ENCODE measurements around the gene MRM1.
A peak's percentile ranks its signal among the peaks of the same experiment; 100 is the strongest.

Gene MRM1

GRCh38 chr17:36578671-36579070, 22.7 kb upstream of the MRM1 start:
- TF ChIP-seq, protein P1, sequence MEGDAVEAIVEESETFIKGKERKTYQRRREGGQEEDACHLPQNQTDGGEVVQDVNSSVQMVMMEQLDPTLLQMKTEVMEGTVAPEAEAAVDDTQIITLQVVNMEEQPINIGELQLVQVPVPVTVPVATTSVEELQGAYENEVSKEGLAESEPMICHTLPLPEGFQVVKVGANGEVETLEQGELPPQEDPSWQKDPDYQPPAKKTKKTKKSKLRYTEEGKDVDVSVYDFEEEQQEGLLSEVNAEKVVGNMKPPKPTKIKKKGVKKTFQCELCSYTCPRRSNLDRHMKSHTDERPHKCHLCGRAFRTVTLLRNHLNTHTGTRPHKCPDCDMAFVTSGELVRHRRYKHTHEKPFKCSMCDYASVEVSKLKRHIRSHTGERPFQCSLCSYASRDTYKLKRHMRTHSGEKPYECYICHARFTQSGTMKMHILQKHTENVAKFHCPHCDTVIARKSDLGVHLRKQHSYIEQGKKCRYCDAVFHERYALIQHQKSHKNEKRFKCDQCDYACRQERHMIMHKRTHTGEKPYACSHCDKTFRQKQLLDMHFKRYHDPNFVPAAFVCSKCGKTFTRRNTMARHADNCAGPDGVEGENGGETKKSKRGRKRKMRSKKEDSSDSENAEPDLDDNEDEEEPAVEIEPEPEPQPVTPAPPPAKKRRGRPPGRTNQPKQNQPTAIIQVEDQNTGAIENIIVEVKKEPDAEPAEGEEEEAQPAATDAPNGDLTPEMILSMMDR (IDR thresholded peaks at IDR 0.05; ENCODE audit: low read depth, low read length, missing control alignments): no peak
- Histone ChIP-seq H3K36me3 (replicated peaks) (peaks cover 75% of the 10 kb centered on the region), H3K4me3 (ENCODE audit: low read depth, low read length) (no peak overlapping the region), H3K27me3 (replicated peaks) (no peaks in the 10 kb centered on the region), H3K27ac (no peak overlapping the region)
- DNase-seq: no peak
- in situ Hi-C loops (cut with HindIII; ENCODE audit: low pct_ligation_motif_present, low sequenced_read_pairs): no loop called here

DNA sequence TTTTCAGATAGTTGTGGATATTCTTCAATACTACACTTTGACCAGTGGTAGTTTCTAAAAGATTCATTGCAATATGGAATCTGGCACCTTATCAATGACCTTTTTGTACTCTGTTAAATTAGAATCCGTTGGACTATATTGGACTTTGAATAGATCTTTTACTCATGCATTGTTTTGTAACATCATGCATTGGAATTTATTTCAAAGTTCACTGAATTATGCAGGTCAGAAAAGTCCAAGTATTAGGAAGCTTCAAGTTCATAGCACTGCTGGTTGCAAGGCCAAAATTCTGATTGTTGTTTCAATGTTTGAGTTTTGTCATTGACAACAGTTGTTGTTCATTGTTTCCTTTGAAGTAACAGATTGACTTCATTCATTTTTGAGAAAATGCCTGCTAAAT, 17.6 kb upstream of the MRM1 start:
- H3K4me3 ChIP-seq (ENCODE audit: low read depth, low read length): no peak overlapping the region
- no peak overlapping the region for H3K27ac ChIP-seq
- no peaks in the 10 kb centered on the region for H3K27me3 ChIP-seq (replicated peaks)
- TF ChIP-seq, protein P1 (IDR thresholded peaks at IDR 0.05; ENCODE audit: low read depth, low read length, missing control alignments): no peak
- no peak for DNase-seq
- in situ Hi-C loops (cut with HindIII; ENCODE audit: low pct_ligation_motif_present, low sequenced_read_pairs): no loop called here
- H3K36me3 ChIP-seq (replicated peaks): peaks cover 75% of the 10 kb centered on the region

DNA sequence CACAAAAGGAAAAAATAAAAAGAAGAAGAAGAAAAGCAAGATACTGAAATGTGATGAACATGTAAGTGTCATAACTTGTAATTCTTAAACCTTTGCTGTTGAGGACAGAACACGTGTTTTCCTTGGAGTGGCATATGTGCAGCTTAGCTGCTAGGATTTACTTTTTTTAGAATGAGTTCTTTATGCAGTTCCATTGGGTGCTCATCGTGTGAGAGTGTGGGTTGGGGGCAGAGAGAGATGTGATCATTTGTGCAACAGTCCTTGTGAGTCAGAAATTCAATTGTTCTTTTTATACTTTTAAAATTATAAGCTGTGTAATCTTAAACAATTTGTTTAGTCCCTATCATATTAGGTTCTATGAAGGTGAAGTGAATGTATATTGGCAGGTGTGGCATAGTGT, 15.2 kb upstream of the MRM1 start:
- no peak for DNase-seq
- TF ChIP-seq, protein P1 (IDR thresholded peaks at IDR 0.05; ENCODE audit: low read depth, low read length, missing control alignments): no peak

DNA sequence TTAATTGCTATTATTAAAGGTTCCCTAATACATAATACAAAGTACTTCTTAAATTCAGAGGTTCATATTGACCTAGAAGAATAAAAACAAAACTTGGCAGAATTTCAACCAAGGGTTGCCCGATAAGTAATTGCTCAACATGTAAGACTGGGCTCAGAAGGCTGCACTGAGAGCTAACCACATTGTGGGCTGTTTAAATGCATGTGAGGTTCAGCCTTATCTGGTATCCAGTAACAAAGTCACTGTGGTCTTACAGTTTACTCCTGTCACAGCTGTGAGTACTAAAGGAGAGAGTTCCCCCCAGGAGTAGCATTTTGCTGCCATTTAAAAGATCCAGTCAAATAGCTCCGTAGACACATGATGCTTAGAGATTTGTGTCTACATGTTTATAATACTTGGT, 11.3 kb upstream of the MRM1 start:
- no peak for DNase-seq
- TF ChIP-seq, protein P1 (IDR thresholded peaks at IDR 0.05; ENCODE audit: low read depth, low read length, missing control alignments): no peak
- in situ Hi-C loops (cut with HindIII; ENCODE audit: low pct_ligation_motif_present, low sequenced_read_pairs): no loop called here
- H3K4me3 ChIP-seq (ENCODE audit: low read depth, low read length): no peak overlapping the region
- H3K27ac ChIP-seq: no peak overlapping the region
- no peaks in the 10 kb centered on the region for H3K27me3 ChIP-seq (replicated peaks)
- H3K36me3 ChIP-seq (replicated peaks): peaks cover 38% of the 10 kb centered on the region

More for the DNA sequence above, 15.2 kb upstream of the MRM1 start:
- in situ Hi-C loops (cut with HindIII; ENCODE audit: low pct_ligation_motif_present, low sequenced_read_pairs): no loop called here
- no peak overlapping the region for H3K27ac ChIP-seq
- H3K27me3 ChIP-seq (replicated peaks): no peaks in the 10 kb centered on the region
- H3K36me3 ChIP-seq (replicated peaks): peaks cover 68% of the 10 kb centered on the region
- H3K4me3 ChIP-seq (ENCODE audit: low read depth, low read length): no peak overlapping the region

DNA sequence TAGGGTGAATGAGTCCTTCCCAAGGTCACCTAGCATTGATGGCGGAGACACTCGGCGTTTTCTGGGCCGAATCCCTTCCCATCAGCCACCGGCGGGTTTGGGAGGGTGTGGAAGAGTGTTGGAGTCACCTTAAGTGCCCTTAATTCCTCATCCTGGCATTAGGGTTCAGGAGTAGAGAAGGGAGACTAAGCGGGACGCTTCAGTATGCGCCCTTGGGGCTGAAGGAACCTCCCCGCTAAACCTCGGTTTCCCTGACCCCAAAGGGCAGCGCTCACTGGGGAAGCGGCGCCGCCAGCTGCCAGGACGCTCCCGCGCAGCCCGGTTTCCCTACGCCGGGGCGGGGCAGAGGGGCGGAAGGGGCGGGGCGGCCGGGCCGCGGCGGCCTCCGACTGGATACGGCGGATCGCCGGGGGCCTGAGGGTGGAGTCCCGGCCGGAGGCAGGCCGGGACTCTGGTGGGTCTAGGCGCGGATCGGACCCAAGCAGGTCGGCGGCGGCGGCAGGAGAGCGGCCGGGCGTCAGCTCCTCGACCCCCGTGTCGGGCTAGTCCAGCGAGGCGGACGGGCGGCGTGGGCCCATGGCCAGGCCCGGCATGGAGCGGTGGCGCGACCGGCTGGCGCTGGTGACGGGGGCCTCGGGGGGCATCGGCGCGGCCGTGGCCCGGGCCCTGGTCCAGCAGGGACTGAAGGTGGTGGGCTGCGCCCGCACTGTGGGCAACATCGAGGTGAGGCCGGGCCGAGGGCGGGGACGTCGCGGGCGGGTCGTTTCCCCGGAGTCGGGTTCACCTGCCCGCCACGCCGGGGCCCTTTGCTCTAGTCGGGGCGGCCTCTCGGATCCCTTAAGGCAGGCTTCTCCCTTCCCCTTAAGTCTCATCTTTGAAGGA, 9.7 kb upstream of the MRM1 start, which contains the start of gene DHRS11:
Gene DHRS11 (plus strand): TSS at position 446 of the 882 bp plus-strand sequence. CDS start 131 bp downstream, at position 577.
- TF ChIP-seq, protein P1 (IDR thresholded peaks at IDR 0.05; ENCODE audit: low read depth, low read length, missing control alignments): no peak

More for the DNA sequence above, 9.7 kb upstream of the MRM1 start, which contains the start of gene DHRS11:
- Histone ChIP-seq H3K4me3 (ENCODE audit: low read depth, low read length) (peak within 1 kb of the TSS; percentile 61), H3K27me3 (replicated peaks) (no peaks in the 10 kb centered on the region), H3K27ac (peak within 1 kb of the TSS; percentile 27), H3K36me3 (replicated peaks) (peaks cover 31% of the 10 kb centered on the region)
- peak; percentile 45 for DNase-seq
- in situ Hi-C loops (cut with HindIII; ENCODE audit: low pct_ligation_motif_present, low sequenced_read_pairs): no loop called here

Measured in brain microvascular endothelial cell (primary cell).